Nasal cavity respiratory epithelium epithelial cell of viscerocranial mucosa (primary cell): ENCODE data around the gene HLA-G. TPM values are rescaled to one million over a fixed set of nuclear protein-coding genes. Genes with fewer than 3 reads are reported as not detected.

Experiments used
- total RNA-seq: library from RNA; depleted of rRNA; stranded (reverse); fragments of >200 nt; gene quantifications from 2 replicates; pipeline ENCODE4 v1.2.3, GENCODE V29; 2014

HLA-G gene
- total RNA-seq, result 2.9 and 9.9 TPM in 2 replicates

DNA sequence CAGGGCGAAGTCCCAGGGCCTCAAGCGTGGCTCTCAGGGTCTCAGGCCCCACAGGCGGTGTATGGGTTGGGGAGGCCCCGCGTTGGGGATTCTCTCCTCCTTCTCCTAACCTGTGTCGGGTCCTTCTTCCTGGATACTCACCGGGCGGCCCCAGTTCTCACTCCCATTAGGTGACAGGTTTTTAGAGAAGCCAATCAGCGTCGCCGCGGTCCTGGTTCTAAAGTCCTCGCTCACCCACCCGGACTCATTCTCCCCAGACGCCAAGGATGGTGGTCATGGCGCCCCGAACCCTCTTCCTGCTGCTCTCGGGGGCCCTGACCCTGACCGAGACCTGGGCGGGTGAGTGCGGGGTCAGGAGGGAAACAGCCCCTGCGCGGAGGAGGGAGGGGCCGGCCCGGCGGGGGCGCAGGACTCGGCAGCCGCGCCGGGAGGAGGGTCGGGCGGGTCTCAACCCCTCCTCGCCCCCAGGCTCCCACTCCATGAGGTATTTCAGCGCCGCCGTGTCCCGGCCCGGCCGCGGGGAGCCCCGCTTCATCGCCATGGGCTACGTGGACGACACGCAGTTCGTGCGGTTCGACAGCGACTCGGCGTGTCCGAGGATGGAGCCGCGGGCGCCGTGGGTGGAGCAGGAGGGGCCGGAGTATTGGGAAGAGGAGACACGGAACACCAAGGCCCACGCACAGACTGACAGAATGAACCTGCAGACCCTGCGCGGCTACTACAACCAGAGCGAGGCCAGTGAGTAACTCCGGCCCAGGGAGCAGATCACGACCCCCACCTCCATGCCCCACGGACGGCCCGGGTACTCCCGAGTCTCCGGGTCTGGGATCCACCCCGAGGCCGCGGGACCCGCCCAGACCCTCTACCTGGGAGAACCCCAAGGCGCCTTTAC is at the start of gene HLA-G:
Gene HLA-G (plus strand): TSS at position 247 of the 892 bp plus-strand sequence. CDS start 20 bp downstream, at position 267.

Other genes with a start within 250 kb of the HLA-G start
- not detected in 2 replicates for gene OR2H2, start 242.7 kb upstream of the HLA-G start, total RNA-seq
- gene GABBR1, start 194.6 kb upstream of the HLA-G start, total RNA-seq, result 6.2 and 13.0 TPM in 2 replicates
- gene MOG, start 170.7 kb upstream of the HLA-G start, total RNA-seq, result not detected in 2 replicates
- under 0.01 and 4.2 TPM in 2 replicates for gene ZFP57, start 146.7 kb upstream of the HLA-G start, total RNA-seq
- 12.5 and 14.0 TPM in 2 replicates for gene HLA-F, start 104.4 kb upstream of the HLA-G start, total RNA-seq
- gene HLA-A, start 114.7 kb downstream of the HLA-G start, total RNA-seq, result 249 and 290 TPM in 2 replicates
- gene POLR1H, start 233.4 kb downstream of the HLA-G start, total RNA-seq, result 18.9 and 61.9 TPM in 2 replicates
- gene PPP1R11, start 239.4 kb downstream of the HLA-G start, total RNA-seq, result 24.9 and 25.5 TPM in 2 replicates
- gene RNF39, start 247.9 kb downstream of the HLA-G start, total RNA-seq, result 1.5 and 3.8 TPM in 2 replicates